ENCODE measurements around the gene OR6V1.

DNA sequence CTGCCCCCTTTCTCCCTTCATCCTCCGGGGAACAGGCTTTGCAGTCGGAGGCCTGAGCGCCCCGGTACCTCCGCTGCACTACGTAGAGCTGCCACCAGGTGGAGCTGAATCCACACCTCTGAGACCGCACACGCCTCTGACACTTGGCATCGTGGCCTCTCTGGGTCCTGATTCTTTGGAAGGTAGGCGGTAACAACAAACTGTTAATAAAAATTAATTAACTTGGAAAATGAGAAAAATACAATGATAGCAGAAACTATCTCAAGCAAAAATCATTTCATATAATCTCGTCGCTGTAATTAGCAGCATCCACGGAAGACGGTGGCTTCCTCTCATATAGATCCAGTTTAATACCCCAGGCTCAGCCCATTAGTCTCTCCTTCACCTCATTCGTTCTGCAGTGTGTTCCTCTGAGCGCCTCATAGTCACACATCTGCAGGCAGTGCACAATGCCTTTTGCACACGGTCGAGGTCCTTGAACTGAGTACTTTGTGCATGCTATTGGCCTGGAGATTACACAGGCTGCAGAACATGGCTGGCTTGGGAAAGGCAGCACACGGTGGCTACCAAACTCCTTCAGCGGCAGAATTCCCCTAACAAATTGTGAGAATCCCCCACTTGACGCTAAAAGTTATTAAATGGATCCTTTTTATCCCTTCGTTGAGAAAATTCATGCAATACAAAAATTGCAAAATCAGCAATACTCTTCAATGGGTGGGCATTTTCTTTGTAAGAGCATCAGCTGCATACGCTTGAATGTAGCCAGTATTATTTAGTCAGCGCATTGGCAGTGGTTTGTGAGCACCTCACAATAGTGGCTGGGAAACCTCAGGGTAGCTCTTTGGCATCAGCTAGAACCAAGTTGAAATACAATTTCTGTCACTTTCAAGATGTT lies 43.9 kb upstream of the OR6V1 start:
- no peak for TF ChIP-seq EZH2 (IDR thresholded peaks at IDR 0.05)
- TF ChIP-seq, protein P1, sequence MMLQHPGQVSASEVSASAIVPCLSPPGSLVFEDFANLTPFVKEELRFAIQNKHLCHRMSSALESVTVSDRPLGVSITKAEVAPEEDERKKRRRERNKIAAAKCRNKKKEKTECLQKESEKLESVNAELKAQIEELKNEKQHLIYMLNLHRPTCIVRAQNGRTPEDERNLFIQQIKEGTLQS (IDR thresholded peaks at IDR 0.05): no peak
- peak; percentile 19 for TF ChIP-seq YY1 (IDR thresholded peaks at IDR 0.05; ENCODE audit: extremely low read depth, insufficient replicate concordance, low read depth, low read length)
- TF ChIP-seq POLR2A (IDR thresholded peaks at IDR 0.05; ENCODE audit: borderline replicate concordance, extremely low read depth, insufficient read depth, insufficient read length): no peak
